ENCODE results near the gene SRRM1. TPM values are rescaled to one million over a fixed set of nuclear protein-coding genes. Genes with fewer than 3 reads are reported as not detected.
"Not testable (repeated sequence)": the region's sequence is repeated elsewhere in the genome, so short reads cannot be mapped to it uniquely, and the experiment has no call there.

The SRRM1 gene
- total RNA-seq, 1 experiment from 2014 or later: 290 TPM

DNA sequence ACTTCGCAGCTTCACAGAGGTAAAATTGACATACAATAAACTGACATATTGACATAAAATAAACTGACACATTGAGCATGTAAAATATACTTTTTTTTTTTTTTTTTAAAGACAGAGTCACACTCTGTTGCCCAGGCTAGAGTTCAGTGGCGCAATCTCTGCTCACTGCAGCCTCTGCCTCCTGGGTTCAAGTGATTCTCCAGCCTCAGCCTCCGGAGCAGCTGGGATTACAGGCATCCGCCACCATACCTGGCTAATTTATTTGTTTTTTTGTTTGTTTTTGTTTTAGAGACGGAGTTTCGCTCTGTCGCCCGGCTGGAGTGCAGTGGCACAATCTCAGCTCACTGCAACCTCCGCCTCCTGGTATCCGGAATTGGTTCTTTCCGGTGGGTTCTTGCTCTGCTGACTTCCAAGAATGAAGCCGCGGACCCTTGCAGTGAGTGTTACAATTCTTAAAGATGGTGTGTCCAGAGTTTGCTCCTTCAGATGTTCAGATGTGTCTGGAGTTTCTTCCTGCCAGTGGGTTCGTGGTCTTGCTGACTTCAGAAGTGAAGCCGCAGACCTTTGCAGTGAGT lies 53.7 kb downstream of the SRRM1 start:
- no CpG with 5 or more reads among the region's 15 CpGs for WGBS (ENCODE audit: extremely low coverage, insufficient read length, low lambda C conversion rate)

GRCh38 chr1:24697453-24698001 lies 54.4 kb downstream of the SRRM1 start:
- H3K4me2 ChIP-seq (ENCODE audit: insufficient read depth, insufficient read length, low read length); H2BK120ac ChIP-seq (ENCODE audit: low read depth, low read length, poor library complexity, severe bottlenecking); H3K9me3 ChIP-seq (ENCODE audit: control insufficient read depth, low read depth, low read length); H2BK15ac ChIP-seq (ENCODE audit: low read depth, low read length); H2BK5ac ChIP-seq (ENCODE audit: insufficient read length, low read length); H2AFZ ChIP-seq (ENCODE audit: low read length); H3K4ac ChIP-seq (ENCODE audit: low read depth, low read length); H4K5ac ChIP-seq (ENCODE audit: insufficient read length, low read depth, low read length); H3K14ac ChIP-seq (ENCODE audit: insufficient read depth, low read length); H3K23me2 ChIP-seq (ENCODE audit: insufficient read length, low read depth, low read length, poor library complexity, severe bottlenecking); H3K27ac ChIP-seq (ENCODE audit: insufficient read length, low read depth, low read length); H3K79me1 ChIP-seq (ENCODE audit: insufficient read depth, low read depth, low read length, poor library complexity, severe bottlenecking); H3T11ph ChIP-seq (ENCODE audit: low read length); H3K4me1 ChIP-seq (ENCODE audit: insufficient read depth, low read length); H2AK5ac ChIP-seq (ENCODE audit: insufficient read length, low read length); H3K4me3 Mint-ChIP-seq; H3K9ac ChIP-seq (ENCODE audit: extremely low read depth, insufficient read length, low read length); H3K9me3 Mint-ChIP-seq; H2BK20ac ChIP-seq (ENCODE audit: low read depth, low read length, poor library complexity, severe bottlenecking); H3K79me2 ChIP-seq (ENCODE audit: insufficient read depth, low read length); H4K91ac ChIP-seq (ENCODE audit: insufficient read length, low read depth, low read length); DNase-seq; H3K56ac ChIP-seq (ENCODE audit: insufficient read length, low read depth, low read length); H3K27me3 Mint-ChIP-seq (ENCODE audit: low read depth); H4K8ac ChIP-seq (replicated peaks; ENCODE audit: insufficient read length, low read depth, low read length); H3K18ac ChIP-seq (ENCODE audit: insufficient read length, low read depth, low read length); H3K36me3 Mint-ChIP-seq (ENCODE audit: insufficient read depth in 1 of 3, low read depth in 3 of 3); H3K27me3 ChIP-seq (ENCODE audit: insufficient read depth, low read length); H4K20me1 ChIP-seq (ENCODE audit: control insufficient read depth, insufficient read depth, insufficient read length); H2BK12ac ChIP-seq (ENCODE audit: insufficient read length, low read depth, low read length); H3K23ac ChIP-seq (ENCODE audit: insufficient read length, low read depth, low read length): not testable (repeated sequence)
- Mint-ChIP-seq H3K27ac (peak overlapping the region in 2 of 3 experiments; percentile 40 to 51; a peak in 2 of 7 replicates), H3K4me1 (peaks cover 22 to 25% of the 10 kb centered on the region in 2 experiments)
- WGBS (ENCODE audit: extremely low coverage, insufficient read length, low lambda C conversion rate): no CpG with 5 or more reads among the region's 7 CpGs

More for the DNA sequence above, 53.7 kb downstream of the SRRM1 start:
- Histone ChIP-seq H2BK20ac (ENCODE audit: low read depth, low read length, poor library complexity, severe bottlenecking) (no peak overlapping the region), H3K79me1 (ENCODE audit: insufficient read depth, low read depth, low read length, poor library complexity, severe bottlenecking) (no peaks in the 10 kb centered on the region), H2BK120ac (ENCODE audit: low read depth, low read length, poor library complexity, severe bottlenecking) (no peak overlapping the region), H4K20me1 (ENCODE audit: control insufficient read depth, insufficient read depth, insufficient read length) (no peaks in the 10 kb centered on the region), H3K23ac (ENCODE audit: insufficient read length, low read depth, low read length) (no peak overlapping the region), H2BK5ac (ENCODE audit: insufficient read length, low read length) (no peak overlapping the region), H4K5ac (ENCODE audit: insufficient read length, low read depth, low read length) (no peak overlapping the region), H3K79me2 (ENCODE audit: insufficient read depth, low read length) (no peaks in the 10 kb centered on the region), H2AK5ac (ENCODE audit: insufficient read length, low read length) (no peak overlapping the region), H3K4me2 (ENCODE audit: insufficient read depth, insufficient read length, low read length) (no peak overlapping the region), H2AFZ (ENCODE audit: low read length) (no peak overlapping the region), H3K56ac (ENCODE audit: insufficient read length, low read depth, low read length) (no peak overlapping the region), H3K14ac (ENCODE audit: insufficient read depth, low read length) (no peak overlapping the region), H3T11ph (ENCODE audit: low read length) (no peak overlapping the region), H3K23me2 (ENCODE audit: insufficient read length, low read depth, low read length, poor library complexity, severe bottlenecking) (no peaks in the 10 kb centered on the region), H4K91ac (ENCODE audit: insufficient read length, low read depth, low read length) (no peak overlapping the region), H3K27me3 (ENCODE audit: insufficient read depth, low read length) (no peaks in the 10 kb centered on the region), H3K18ac (ENCODE audit: insufficient read length, low read depth, low read length) (no peak overlapping the region), H3K27ac (ENCODE audit: insufficient read length, low read depth, low read length) (no peak overlapping the region), H2BK15ac (ENCODE audit: low read depth, low read length) (no peak overlapping the region), H3K9me3 (ENCODE audit: control insufficient read depth, low read depth, low read length) (no peaks in the 10 kb centered on the region), H3K4ac (ENCODE audit: low read depth, low read length) (no peak overlapping the region), H2BK12ac (ENCODE audit: insufficient read length, low read depth, low read length) (no peak overlapping the region), H3K4me1 (ENCODE audit: insufficient read depth, low read length) (peaks cover 2% of the 10 kb centered on the region; the same call in 1 of the 2 replicates), H4K8ac (replicated peaks; ENCODE audit: insufficient read length, low read depth, low read length) (no peak overlapping the region), H3K9ac (ENCODE audit: extremely low read depth, insufficient read length, low read length) (no peak overlapping the region)
- Mint-ChIP-seq H3K27ac (peak overlapping the region in 1 of 3 experiments; percentile 51; a peak in 1 of 7 replicates), H3K4me1 (peaks cover 18 to 21% of the 10 kb centered on the region in 2 experiments), H3K27me3 (ENCODE audit: low read depth) (peaks cover 2% of the 10 kb centered on the region), H3K9me3 (peaks cover 0 to 3% of the 10 kb centered on the region in 2 experiments; a peak in 3 of 5 replicates), H3K36me3 (ENCODE audit: insufficient read depth in 1 of 3, low read depth in 3 of 3) (peaks cover 3 to 6% (median 5%) of the 10 kb centered on the region in 3 experiments; a peak in 3 of 7 replicates), H3K4me3 (no peak overlapping the region)
- TF ChIP-seq, protein P1, sequence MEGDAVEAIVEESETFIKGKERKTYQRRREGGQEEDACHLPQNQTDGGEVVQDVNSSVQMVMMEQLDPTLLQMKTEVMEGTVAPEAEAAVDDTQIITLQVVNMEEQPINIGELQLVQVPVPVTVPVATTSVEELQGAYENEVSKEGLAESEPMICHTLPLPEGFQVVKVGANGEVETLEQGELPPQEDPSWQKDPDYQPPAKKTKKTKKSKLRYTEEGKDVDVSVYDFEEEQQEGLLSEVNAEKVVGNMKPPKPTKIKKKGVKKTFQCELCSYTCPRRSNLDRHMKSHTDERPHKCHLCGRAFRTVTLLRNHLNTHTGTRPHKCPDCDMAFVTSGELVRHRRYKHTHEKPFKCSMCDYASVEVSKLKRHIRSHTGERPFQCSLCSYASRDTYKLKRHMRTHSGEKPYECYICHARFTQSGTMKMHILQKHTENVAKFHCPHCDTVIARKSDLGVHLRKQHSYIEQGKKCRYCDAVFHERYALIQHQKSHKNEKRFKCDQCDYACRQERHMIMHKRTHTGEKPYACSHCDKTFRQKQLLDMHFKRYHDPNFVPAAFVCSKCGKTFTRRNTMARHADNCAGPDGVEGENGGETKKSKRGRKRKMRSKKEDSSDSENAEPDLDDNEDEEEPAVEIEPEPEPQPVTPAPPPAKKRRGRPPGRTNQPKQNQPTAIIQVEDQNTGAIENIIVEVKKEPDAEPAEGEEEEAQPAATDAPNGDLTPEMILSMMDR (conservative IDR thresholded peaks at IDR 0.05): no peak
- no peak for DNase-seq
